Trophoblast cell (in vitro differentiated cells and primary cell): ENCODE results near the gene IFIT2.

Experiments used
- DNase-seq, 2 donors: peaks; one replicate each; pipeline ENCODE4 v3.0.0-alpha.2; 2016
- H2AFZ ChIP-seq: 2 replicates; pipeline ENCODE4 v1.6.1; 2013; ENCODE audit warnings: low read length, moderate library complexity, mild to moderate bottlenecking; ENCODE audit not compliant: insufficient read depth, poor library complexity
- H2AK5ac ChIP-seq: 2 replicates; pipeline ENCODE4 v1.6.1; 2013; ENCODE audit warnings: mild to moderate bottlenecking, low read length
- H2BK120ac ChIP-seq: 2 replicates; pipeline ENCODE4 v1.6.1; 2013; ENCODE audit warnings: low read length, mild to moderate bottlenecking, moderate library complexity; ENCODE audit not compliant: insufficient read depth, poor library complexity
- H2BK12ac ChIP-seq: 2 replicates; pipeline ENCODE4 v1.6.1; 2013; ENCODE audit warnings: mild to moderate bottlenecking, low read length, moderate library complexity
- H2BK5ac ChIP-seq: 2 replicates; pipeline ENCODE4 v1.6.1; 2013; ENCODE audit warnings: low read length, low read depth, moderate library complexity, mild to moderate bottlenecking; ENCODE audit not compliant: poor library complexity
- H3K14ac ChIP-seq: 2 replicates; pipeline ENCODE4 v1.6.1; 2013; ENCODE audit warnings: mild to moderate bottlenecking, low read length
- H3K18ac ChIP-seq: 2 replicates; pipeline ENCODE4 v1.6.1; 2013; ENCODE audit warnings: mild to moderate bottlenecking, low read length
- H3K23ac ChIP-seq: 2 replicates; pipeline ENCODE4 v1.6.1; 2013; ENCODE audit warnings: low read length
- H3K27ac ChIP-seq: 2 replicates; pipeline ENCODE4 v1.5.1; 2013; ENCODE audit warnings: low read depth, mild to moderate bottlenecking, inconsistent platforms, low read length, moderate library complexity
- H3K27me3 ChIP-seq: 2 replicates; pipeline ENCODE4 v1.6.1; 2013; ENCODE audit warnings: inconsistent platforms, mild to moderate bottlenecking, low read length, moderate library complexity; ENCODE audit not compliant: insufficient read depth
- H3K36me3 ChIP-seq, 2 experiments: 1 replicate in 1 of 2; 2 replicates in 1 of 2; pipeline ENCODE4 v1.6.1; 2013; ENCODE audit warnings: low read length in 2 of 2, mild to moderate bottlenecking in 2 of 2, moderate library complexity in 1 of 2; ENCODE audit not compliant: insufficient read depth in 2 of 2, control insufficient read depth in 1 of 2
- H3K4ac ChIP-seq: 2 replicates; pipeline ENCODE4 v1.6.1; 2013; ENCODE audit warnings: low read depth, mild to moderate bottlenecking, low read length, moderate library complexity
- H3K4me1 ChIP-seq, 2 experiments: 1 replicate in 1 of 2; 2 replicates in 1 of 2; pipeline ENCODE4 v1.6.1; 2013; ENCODE audit warnings: low read length in 2 of 2, mild to moderate bottlenecking in 2 of 2, moderate library complexity in 1 of 2; ENCODE audit not compliant: insufficient read depth in 2 of 2, control insufficient read depth in 1 of 2
- H3K4me2 ChIP-seq: 2 replicates; pipeline ENCODE4 v1.6.1; 2013; ENCODE audit warnings: inconsistent platforms, mild to moderate bottlenecking, low read length, moderate library complexity
- H3K4me3 ChIP-seq: 2 replicates; pipeline ENCODE4 v1.5.1; 2013; ENCODE audit warnings: mild to moderate bottlenecking, low read depth, low read length, inconsistent platforms
- H3K79me1 ChIP-seq: one replicate; pipeline ENCODE4 v1.6.1; 2013; ENCODE audit warnings: low read length
- H3K79me2 ChIP-seq: 2 replicates; pipeline ENCODE4 v1.6.1; 2013; ENCODE audit warnings: low read length, mild to moderate bottlenecking; ENCODE audit not compliant: control insufficient read depth, insufficient read depth, poor library complexity
- H3K9ac ChIP-seq: 2 replicates; pipeline ENCODE4 v1.6.1; 2013; ENCODE audit warnings: mild to moderate bottlenecking, low read length
- H3K9me3 ChIP-seq: 2 replicates; pipeline ENCODE4 v1.6.1; 2013; ENCODE audit warnings: low read depth, mild to moderate bottlenecking, control low read depth, inconsistent platforms, low read length; ENCODE audit not compliant: insufficient read depth
- H4K12ac ChIP-seq: 2 replicates; pipeline ENCODE4 v1.6.1; 2013; ENCODE audit warnings: low read depth, mild to moderate bottlenecking, low read length, moderate library complexity
- H4K8ac ChIP-seq: 2 replicates; pipeline ENCODE4 v1.6.1; 2013; ENCODE audit warnings: low read depth, mild to moderate bottlenecking, low read length, moderate library complexity
- H4K91ac ChIP-seq: one replicate; pipeline ENCODE4 v1.6.1; 2013; ENCODE audit warnings: low read depth, mild to moderate bottlenecking, low read length, moderate library complexity
- WGBS: extraction: QIAGEN DNeasy Blood & Tissue Kit; methylation state at CpG from one replicate; pipeline ENCODE4 v1.1.7; 2013; ENCODE audit warnings: missing lambda C conversion rate; ENCODE audit not compliant: insufficient read length, insufficient coverage; ENCODE audit errors: extremely low coverage; 5-methylcytosine and 5-hydroxymethylcytosine counted together

IFIT2 gene

GRCh38 chr10:89256340-89256739 is 45.5 kb upstream of the IFIT2 start:
- H2AFZ ChIP-seq = no peak overlapping the region
- H3K18ac ChIP-seq = no peak overlapping the region
- no peak overlapping the region for H4K91ac ChIP-seq
- H3K79me1 ChIP-seq = peaks cover 5% of the 10 kb centered on the region
- no peaks in the 10 kb centered on the region for H3K79me2 ChIP-seq
- H3K36me3 ChIP-seq = no peaks in the 10 kb centered on the region
- H3K9me3 ChIP-seq = peaks cover 5% of the 10 kb centered on the region
- H3K4ac ChIP-seq = no peak overlapping the region
- H3K4me1 ChIP-seq = peaks cover 3% of the 10 kb centered on the region in 2 experiments
- no peak for DNase-seq
- no peak overlapping the region for H3K27ac ChIP-seq
- WGBS = no CpG with 5 or more reads among the region's 3 CpGs
- no peak overlapping the region for H3K14ac ChIP-seq
- no peak overlapping the region for H3K23ac ChIP-seq
- H2BK5ac ChIP-seq = no peak overlapping the region
- H3K4me3 ChIP-seq = no peak overlapping the region
- no peak overlapping the region for H3K9ac ChIP-seq
- H2BK120ac ChIP-seq = no peak overlapping the region
- no peak overlapping the region for H2BK12ac ChIP-seq
- H3K27me3 ChIP-seq = no peaks in the 10 kb centered on the region
- H4K12ac ChIP-seq = no peak overlapping the region
- H2AK5ac ChIP-seq = no peak overlapping the region
- no peak overlapping the region for H3K4me2 ChIP-seq
- no peak overlapping the region for H4K8ac ChIP-seq

- Histone ChIP-seq H3K36me3 (no peaks in the 10 kb centered on the region), H3K4ac (no peak overlapping the region), H4K8ac (no peak overlapping the region), H3K4me2 (no peak overlapping the region), H3K9me3 (peaks cover 5% of the 10 kb centered on the region), H2BK120ac (no peak overlapping the region), H3K4me3 (no peak overlapping the region), H3K14ac (no peak overlapping the region), H3K79me2 (no peaks in the 10 kb centered on the region), H3K27ac (no peak overlapping the region), H2BK12ac (no peak overlapping the region), H4K91ac (no peak overlapping the region), H2AFZ (no peak overlapping the region), H2BK5ac (no peak overlapping the region), H3K23ac (no peak overlapping the region), H3K79me1 (peaks cover 2% of the 10 kb centered on the region), H4K12ac (no peak overlapping the region), H3K4me1 (peaks cover 3 to 6% of the 10 kb centered on the region in 2 experiments), H2AK5ac (no peak overlapping the region), H3K27me3 (no peaks in the 10 kb centered on the region), H3K9ac (no peak overlapping the region), H3K18ac (no peak overlapping the region)
- DNase-seq = no peak
- WGBS = no CpG with 5 or more reads among the region's 1 CpG
Observed at GRCh38 chr10:89256962-89257361, 44.9 kb upstream of the IFIT2 start.

DNA sequence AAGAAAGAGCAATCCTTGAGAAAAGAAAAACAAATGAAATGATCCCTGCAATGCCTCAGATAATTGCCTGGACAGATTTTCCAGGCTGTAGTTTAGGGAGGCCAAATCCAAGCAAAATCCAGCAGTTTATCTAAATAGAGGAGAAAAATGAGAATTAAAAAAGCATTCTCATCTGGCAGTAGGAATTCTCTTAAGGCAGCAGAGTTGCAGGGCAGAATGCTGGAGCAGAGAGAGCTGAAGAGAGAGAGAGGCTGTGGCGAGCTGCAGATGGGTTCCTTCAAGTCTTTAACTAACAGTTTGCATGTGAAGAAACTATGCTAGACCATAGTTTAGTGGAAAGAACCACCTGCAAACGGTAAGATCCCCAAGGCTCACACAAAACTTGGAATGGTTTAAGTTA is 44.3 kb upstream of the IFIT2 start:
- H2BK5ac ChIP-seq = no peak overlapping the region
- DNase-seq = no peak
- no peak overlapping the region for H3K18ac ChIP-seq
- no peaks in the 10 kb centered on the region for H3K79me2 ChIP-seq
- peaks cover 5% of the 10 kb centered on the region for H3K9me3 ChIP-seq
- H2BK120ac ChIP-seq = no peak overlapping the region
- no peaks in the 10 kb centered on the region for H3K36me3 ChIP-seq
- H3K4me3 ChIP-seq = no peak overlapping the region
- H3K9ac ChIP-seq = no peak overlapping the region
- no peak overlapping the region for H4K12ac ChIP-seq
- no peak overlapping the region for H4K91ac ChIP-seq
- WGBS = no CpG with 5 or more reads among the region's 2 CpGs
- H3K14ac ChIP-seq = no peak overlapping the region
- no peak overlapping the region for H2BK12ac ChIP-seq
- H4K8ac ChIP-seq = no peak overlapping the region
- H3K4me1 ChIP-seq = peaks cover 3 to 11% of the 10 kb centered on the region in 2 experiments
- no peak overlapping the region for H3K4ac ChIP-seq
- H3K4me2 ChIP-seq = no peak overlapping the region
- no peak overlapping the region for H3K27ac ChIP-seq
- H2AFZ ChIP-seq = no peak overlapping the region
- H3K27me3 ChIP-seq = no peaks in the 10 kb centered on the region
- H3K23ac ChIP-seq = no peak overlapping the region
- no peak overlapping the region for H2AK5ac ChIP-seq
- H3K79me1 ChIP-seq = peaks cover 2% of the 10 kb centered on the region

DNA sequence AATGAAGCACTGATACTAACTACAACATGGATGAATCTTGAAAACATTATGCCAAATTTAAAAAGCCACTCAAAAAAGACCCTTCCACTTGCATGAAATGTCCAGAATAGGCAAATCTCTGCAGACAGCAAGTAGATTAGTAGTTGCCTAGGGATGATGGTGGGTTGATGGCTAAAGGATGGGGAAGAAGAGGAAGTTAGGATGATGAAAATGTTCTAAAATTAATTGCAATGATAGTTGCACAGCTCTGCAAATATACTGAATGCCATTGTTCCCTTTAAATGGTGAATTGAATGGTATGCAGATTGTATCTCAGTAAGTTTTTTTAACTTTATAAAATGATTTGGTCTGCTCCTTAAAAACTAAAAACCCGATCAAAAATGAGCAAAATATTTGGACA is 43.0 kb upstream of the IFIT2 start:
- Histone ChIP-seq H3K23ac (no peak overlapping the region), H3K14ac (no peak overlapping the region), H2BK120ac (no peak overlapping the region), H3K36me3 (no peaks in the 10 kb centered on the region), H2BK5ac (no peak overlapping the region), H3K4ac (no peak overlapping the region), H2BK12ac (no peak overlapping the region), H3K27me3 (no peaks in the 10 kb centered on the region), H3K9ac (no peak overlapping the region), H3K18ac (no peak overlapping the region), H3K79me1 (peaks cover 2% of the 10 kb centered on the region), H3K4me3 (no peak overlapping the region), H4K8ac (no peak overlapping the region), H3K79me2 (no peaks in the 10 kb centered on the region), H2AFZ (no peak overlapping the region), H2AK5ac (no peak overlapping the region), H3K4me2 (no peak overlapping the region), H4K12ac (no peak overlapping the region), H3K9me3 (peaks cover 4% of the 10 kb centered on the region), H3K27ac (no peak overlapping the region), H4K91ac (no peak overlapping the region), H3K4me1 (peaks cover 3 to 11% of the 10 kb centered on the region in 2 experiments)
- no CpG with 5 or more reads among the region's 1 CpG for WGBS
- no peak for DNase-seq
